NCI-H460 (cell line): Measurements from ENCODE around the gene ELP6. TPM values are rescaled to one million over a fixed set of nuclear protein-coding genes. Genes with fewer than 3 reads are reported as not detected.
"Not testable (repeated sequence)": the region's sequence is repeated elsewhere in the genome, so short reads cannot be mapped to it uniquely, and the experiment has no call there.

Experiments
- DNase-seq: peaks from one replicate; pipeline ENCODE4 v3.0.0-alpha.2; 2016; ENCODE audit warnings: low read depth; ENCODE audit errors: extremely low read depth
- total RNA-seq: library from RNA; depleted of rRNA; stranded (reverse); fragments of >200 nt; shearing (Covaris generic); gene quantifications from 2 replicates; pipeline ENCODE4 v1.2.3, GENCODE V29; 2014

Gene ELP6
- total RNA-seq, 1 experiment from 2014 or later: 22.6 TPM

DNA sequence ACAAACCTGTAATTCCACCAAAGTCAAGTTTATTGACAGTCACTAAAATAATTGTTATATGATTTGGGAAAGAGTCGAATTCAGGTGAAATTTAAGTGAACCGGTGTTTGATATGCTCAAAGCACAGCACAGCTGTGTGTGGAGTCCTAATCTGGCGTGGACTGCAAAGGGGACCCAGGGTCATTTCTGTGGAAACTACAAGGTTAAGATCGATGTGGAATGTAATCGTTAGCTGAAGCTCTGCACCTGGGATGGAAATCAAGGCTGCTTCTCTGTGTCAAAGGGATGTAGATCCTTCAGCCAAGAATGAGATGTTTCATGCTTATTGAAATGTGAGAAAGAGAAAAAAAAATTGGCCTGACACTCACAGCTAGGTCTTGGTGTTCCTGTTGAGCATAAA is 1.6 kb upstream of the ELP6 start:
- DNase-seq: no peak

DNA sequence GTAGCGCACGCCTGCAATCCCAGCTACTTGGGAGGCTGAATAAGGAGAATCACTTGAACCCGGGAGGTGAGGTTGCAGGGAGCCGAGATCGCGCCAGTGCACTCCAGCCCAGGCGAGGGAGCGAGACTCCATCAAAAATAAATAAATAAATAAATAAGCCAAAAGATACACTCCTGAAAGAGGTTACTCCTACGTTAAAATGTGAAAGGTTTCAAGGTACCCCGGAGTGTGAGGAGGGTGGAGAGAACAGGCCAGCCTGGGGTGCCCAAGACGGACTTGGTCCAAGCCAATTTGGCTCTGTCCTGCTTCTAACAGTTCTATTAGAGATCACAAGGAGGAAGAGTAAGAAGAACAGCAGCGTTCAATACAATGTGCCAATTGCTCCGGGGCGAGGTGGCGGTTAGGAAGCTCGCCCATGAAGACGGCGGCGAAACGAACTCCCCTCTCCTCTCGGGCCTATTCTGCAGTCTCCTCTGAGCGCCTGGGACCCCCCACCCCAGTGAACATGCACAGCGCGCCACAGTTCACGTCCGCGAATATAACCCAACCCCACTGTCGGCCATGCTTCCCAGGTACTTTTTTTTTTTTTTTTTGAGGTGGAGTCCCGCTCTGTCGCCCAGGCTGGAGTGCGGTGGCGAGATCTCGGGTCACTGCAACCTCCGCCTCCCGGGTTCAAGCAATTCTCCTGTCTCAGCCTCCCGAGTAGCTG is 942 bp downstream of the ELP6 start:
- DNase-seq: no peak

DNA sequence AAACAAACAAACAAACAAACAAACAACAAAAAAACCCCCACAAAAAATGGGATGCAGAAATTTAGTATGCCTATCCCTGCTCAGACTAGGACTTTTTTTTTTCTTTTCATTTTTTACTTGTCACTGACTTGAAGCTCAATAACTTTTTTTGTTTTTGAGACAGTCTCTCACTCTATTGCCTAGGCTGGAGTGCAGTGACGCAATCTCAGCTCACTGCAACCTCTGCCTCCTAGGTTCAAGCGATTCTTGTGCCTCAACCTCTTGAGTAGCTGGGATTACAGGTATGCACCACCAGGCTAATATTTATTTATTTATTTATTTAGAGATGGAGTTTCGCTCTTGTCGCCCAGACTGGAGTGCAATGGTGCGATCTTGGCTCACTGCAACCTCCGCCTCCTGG is 8.2 kb downstream of the ELP6 start:
- not testable (repeated sequence) for DNase-seq

DNA sequence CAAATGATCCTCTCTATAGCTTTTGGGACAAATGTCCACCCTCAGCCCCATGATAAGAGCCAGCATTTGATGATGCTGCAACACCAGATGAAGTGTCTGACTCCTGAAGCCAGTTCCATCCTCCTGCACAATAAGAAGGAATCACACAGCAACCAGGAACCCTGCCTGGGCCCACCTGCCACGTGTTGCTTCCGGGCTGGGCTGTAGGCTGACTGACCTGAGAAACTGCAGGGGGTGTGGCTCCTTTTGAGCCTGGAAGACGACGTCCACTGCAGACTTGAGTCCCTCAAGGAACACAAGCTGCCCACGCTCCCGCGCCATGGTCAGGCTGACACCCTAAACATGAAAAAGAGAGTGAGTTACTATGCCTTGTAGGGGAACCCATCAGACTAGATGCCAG is 9.4 kb downstream of the ELP6 start:
- DNase-seq: no peak

DNA sequence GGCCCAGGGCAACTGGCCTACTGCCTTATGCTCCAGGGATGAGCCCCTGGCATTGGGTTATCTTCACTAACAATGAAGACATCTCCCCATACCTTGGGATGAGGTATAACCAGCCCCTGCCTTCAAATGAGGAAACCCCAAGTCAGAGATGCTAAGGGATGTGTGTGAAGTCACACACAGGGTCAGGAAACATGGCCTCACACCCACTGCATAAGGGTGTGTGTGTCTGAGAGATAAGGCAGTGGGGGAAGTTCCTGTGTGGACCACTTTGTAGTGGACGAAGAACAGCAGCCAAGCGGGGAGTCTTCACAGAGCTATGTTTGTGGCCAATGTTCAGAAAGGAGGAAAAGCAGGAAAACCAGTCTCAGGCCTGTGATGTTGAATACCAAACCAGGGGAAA is 10.5 kb downstream of the ELP6 start:
- DNase-seq: no peak

DNA sequence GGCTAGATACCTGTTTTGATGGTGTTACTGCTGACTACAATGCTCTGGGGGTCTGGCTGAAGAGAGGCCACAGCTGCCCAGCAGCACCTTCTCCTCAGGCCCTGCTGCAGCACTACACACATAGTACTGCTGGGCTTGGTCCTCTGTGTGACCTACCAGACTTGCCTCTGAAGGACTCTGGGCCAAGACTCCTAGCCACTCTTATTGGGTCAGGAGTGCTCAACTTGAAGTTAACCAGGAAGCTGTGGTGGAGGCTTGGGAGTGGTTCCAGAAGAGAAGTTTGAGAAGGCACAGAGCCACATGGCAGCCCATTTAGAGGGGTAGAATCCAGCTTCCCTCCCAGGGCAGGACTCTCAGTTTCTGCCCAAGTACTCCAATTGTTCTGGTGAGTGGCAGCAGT is 16.6 kb downstream of the ELP6 start:
- no peak for DNase-seq

DNA sequence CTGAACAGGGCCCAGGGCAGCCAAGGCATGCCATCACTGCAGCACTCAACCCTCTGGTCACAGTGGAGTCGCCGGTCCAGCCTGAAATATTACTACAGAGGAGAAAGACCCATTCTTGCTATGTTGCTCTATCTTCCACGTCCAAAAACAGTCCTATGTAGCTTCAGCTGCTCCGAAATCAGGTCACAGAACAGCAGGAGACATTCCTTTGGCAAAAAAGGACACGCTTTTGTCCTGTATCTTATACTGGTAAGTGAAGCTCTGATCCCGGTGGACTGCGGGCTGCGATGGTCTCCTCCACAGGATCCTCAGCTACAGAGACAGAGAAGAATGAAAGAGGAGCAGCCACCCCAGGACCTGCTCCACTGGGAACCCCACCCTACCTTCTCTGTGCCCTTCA is 17.6 kb downstream of the ELP6 start:
- DNase-seq: no peak

DNA sequence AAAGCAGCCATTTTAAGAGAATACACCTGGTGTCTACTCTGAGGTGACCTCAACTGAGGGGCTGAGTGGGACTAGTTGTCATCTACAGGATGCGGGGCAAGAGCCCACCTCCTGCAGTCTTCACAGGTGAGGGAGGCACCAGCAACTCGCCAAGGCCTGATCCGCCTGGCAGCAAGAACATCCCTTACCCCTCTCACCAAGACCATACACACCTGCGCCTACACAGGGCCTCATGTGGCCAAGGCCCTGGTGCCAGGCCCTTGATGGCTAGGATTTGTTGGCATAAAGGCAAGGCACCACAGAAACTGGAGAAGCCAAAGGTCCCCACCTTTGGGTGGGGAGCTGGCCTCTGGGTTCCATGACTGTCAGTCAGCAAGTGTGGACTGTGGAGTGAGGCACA is 18.4 kb downstream of the ELP6 start:
- no peak for DNase-seq

DNA sequence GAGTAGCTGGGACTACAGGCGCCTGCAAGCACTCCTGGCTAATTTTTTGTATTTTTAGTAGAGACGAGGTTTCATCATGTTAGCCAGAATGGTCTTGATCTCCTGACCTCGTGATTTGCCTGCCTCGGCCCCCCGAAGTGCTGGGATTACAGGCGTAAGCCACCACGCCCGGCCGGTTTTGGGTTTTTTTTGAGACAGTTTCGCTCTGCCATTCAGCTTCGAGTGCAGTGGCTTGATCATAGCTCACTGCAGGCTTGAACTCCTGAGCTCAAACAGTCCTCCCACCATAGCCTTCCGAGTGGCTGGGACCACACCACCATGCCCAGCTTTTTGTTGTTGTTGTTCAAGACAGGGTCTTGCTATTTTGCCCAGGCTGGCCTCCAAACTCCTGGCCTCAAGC is 21.7 kb downstream of the ELP6 start:
- no peak for DNase-seq

DNA sequence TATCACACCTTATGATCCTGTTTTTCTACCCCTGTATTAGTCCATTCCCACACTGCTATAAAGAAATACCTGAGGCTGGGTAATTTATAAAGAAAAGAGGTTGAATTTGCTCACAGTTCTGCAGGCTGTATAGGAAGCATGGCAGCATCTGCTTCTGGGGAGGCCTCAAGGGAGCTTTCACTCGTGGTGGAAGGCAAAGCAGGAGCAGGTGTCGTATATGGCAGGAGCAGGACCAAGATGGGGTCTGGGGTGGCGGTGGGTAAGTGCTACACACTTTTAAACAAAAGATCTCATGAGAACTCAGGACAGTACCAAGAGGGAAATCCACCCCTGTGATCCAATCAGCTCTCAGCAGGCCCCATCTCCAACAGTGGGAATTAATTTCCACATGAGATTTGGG is 22.3 kb downstream of the ELP6 start:
- no peak for DNase-seq

DNA sequence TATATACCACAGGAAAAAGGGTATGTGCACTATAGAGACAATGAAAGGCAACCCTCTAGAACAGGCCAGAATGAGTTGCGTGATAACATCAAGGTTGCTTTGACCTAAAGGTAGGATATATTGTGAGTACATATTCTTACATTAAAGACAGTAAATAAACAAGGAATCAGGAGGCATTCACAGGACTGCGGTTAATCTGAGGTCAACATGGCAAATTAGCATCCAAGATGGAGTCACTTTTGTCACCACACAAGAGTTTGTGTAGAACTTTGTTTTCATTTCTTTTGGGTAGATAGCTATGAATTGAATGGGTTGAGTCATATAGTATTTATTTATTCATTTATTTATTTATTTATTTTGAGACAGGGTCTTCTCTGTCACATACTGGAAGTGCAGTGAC is 26.2 kb downstream of the ELP6 start:
- DNase-seq: no peak

DNA sequence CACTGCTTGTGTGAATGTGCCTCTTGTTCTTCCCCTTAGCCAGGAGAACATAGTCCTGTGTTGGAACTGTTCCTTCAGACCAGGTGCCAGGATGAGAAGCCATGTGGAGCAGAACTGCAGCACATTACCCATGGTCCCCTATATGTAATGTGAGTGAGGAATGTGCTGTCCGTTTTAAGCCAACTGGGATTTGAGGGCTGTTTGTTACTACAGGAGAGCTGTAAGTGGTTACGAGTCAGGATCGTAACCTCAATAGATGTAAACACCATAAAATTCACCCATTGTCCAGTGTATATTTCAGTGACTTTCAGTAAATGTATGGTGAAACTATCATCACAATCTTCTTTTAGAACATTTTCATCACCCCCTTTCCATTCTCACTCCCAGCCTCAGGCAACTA is 27.7 kb downstream of the ELP6 start:
- DNase-seq: no peak

DNA sequence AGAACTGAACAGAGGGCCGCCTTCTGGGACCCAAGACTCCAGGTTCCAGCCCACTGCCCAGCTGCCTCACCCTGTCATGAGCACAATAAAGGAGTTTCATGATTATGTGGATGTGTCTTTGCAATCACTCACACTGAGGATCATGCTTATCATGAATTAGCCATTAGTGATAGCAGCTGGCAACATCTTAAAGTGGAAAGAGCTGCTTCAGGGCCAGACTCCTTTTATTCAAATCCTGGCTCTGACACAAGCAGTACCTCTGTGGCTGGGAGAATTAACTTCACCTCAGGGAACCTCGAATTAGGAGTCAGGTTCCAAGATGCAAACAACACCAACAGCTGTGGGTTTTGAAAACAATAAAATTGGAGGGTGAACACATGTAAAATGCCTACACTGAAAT is 31.1 kb downstream of the ELP6 start:
- no peak for DNase-seq

DNA sequence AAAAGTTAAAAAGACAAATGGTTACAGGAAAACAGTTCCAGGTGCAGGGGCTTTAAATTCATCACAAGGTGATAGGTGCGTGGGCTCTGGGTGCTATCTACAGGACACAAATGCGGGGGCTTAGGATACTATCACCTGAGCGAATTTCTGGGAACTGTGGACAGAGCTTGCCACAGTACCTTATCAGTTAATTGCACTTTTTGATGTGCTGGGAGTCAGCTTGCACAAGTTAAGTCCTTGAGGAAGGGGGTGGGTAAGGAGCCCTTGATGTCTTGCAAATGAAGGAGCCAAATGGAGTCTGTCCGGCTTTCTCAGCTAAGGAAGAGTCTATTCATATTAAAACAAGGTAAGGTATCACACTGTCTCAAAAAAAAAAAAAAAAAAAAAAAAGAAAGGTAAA is 31.7 kb downstream of the ELP6 start:
- DNase-seq: not testable (repeated sequence)

DNA sequence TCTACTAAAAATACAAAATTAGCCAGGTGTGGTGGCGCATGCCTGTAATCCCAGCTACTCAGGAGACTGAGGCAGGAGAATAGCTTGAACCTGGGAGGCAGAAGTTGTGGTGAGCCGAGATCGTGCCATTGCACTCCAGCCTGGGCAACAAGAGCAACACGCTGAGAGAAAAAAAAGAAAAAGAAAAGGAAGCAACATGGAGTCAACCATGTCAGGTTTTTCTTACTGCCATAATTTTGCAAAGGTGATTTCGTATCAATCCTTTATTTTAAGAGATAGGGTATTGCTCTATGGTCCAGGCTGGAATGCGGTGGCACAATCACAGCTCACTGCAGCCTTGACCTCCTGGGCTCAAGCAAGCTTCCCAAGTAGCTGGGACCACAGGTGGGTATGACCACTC is 33.2 kb downstream of the ELP6 start:
- not testable (repeated sequence) for DNase-seq

DNA sequence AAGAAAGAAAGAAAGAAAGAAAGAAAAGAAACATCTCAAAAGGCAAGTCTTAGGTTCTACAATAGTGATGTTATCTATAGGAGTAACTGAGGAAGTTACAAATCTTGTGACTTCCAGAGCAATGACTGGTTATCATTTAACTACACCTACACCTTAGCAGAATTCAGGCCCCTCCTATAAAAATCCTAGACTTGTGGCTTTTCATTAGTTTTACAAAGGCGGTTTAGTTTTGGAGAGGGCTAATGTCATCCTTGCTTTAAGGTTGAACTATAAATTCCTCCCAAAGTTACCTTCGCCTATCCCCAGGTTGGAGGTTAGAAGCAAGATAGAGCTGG is 33.7 kb downstream of the ELP6 start:
- DNase-seq: no peak

DNA sequence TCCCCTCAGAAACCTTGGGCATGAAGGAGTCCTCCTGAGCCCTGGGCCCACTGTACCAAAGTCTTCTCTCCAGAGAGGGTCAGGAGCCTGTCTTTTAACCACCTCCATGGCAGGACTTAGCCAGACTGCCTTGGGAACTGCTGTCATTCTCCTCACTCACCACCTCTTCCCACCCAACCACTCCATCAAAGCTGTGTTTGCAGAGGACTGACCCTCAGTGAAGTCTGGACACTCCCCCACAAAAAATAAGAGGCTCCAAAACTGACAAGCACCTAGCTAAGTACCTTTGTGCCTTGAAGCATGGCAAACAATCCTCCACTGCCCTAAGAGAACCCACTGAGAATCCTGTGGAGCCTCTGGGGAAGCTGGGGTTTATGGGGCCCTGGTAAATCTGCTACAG is 35.5 kb downstream of the ELP6 start:
- DNase-seq: no peak

DNA sequence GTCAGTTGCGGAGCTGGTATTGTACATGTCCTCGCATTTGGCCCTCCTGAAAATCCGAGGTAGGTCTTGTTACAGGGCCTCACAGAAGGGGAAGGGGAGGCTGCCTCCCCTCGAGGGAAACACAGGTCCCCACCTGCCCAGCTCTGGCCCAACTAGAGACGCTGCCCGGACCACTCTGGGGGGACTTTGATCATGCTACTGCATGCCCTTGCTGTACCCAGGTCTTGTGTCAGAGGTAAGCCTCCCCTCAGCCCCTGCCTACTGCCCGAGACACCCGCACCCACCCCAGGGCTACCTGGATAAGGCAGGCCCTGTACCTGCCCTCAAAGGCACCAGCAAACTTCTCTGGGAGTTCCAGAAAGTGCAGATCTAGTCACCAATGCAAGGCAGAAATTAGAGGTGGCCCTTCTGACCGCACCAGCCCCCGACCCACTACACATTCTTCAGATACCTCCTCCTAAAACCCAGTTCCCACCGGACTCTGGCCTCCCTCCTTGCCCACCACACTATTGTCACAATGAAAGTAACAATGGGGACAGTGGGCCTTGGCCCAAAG is 36.8 kb downstream of the ELP6 start:
- no peak for DNase-seq

DNA sequence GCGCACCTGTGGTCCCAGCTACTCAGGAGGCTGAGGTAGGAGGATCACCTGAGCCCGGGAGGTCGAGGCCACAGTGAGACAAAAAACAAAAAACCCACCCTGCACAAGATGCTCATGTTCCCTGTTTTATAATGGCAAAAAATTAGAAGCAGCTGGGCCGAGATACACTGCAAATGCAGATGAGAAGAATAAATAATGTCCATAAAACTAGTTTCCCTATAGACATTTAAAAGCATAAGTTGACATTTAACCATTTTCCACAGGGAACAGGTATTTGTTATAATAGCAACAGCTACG is 37.2 kb downstream of the ELP6 start:
- DNase-seq: no peak

DNA sequence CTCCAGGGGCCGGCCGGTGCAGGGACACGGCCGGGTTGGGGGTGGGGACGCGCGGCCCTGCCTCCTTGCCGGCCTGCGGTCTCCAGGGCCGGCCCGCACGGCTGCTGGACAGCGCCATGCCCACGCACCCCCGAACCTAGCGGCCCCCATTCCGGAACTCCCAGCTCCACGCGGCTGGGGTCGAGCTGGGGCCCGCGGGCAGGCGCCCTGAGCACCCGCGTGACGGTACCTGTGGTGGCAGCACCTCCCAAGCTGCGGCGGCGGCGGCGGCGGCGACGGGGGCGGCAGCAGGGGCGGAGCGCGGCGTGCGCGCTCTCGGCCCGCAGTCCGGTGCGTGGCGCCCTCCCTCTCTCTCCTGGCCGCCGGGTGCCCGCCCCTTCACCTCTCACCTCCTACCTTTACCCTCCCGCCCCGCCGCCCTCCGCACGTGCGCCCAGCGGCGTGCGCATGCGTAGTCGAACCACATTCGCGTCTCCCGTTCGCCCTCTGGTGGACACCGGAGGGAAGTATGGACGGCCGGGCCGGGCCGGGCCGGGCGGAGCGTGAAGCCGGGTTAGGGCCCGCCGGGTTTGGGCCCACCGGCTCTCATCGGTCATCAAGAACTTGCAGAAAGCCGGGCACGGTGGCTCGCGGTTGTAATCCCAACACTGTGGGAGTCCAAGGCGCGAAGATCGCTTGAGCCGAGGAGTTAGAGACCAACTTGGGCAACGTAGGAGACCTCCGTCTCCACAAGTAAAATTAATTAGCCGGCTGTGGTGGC is 37.8 kb downstream of the ELP6 start, which contains the start of gene SCAP:
SCAP (minus strand) TSS at position 372 of the 760 bp plus-strand sequence. CDS start 32,948 bp downstream, outside the sequence.
- DNase-seq: peak; percentile 84

DNA sequence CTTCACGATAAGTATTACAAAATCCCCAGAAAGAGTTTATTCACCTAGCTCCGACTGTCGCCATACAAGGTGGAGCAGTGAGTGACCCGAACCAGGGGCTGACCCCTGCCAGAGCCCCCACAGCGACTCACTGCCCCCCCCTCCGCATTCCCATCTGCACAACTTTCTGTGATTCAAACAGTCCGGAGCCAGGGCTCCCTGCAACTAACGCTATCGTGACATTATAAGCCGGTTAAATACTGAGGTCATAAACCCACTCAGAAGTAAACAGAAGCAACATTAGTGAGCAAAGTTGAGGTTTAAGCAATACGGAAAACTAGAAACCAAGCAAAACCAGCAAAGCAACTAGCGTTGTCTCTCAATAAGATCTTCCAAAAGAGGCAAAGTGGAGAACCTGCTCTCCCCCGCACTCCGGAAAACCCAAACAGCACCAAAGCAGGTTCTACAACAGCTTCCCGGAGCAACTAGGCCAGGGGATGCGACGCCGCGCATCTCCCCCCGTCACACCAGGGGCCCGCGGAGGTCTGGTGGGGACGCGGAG is 38.4 kb downstream of the ELP6 start:
- DNase-seq: no peak

DNA sequence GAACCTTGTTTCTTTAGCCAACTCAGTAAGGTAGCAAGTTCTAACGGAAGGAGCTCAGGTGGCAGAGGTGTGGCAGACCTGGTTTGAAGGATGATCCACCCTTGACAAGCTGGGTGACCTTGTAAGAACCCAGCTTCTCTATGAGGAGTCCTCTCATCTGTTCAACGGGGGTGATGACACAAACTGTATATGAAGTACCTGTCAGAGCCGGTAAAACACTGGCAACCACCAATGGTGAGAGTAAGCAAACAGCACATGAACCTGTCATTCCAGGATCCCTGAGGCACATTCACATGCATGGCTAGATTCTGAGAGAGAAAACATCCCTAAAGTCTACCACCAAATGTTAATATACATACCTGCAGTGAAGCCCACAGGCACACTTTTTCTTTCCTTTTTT is 40.1 kb downstream of the ELP6 start:
- DNase-seq: no peak
